ENCODE measurements around the gene CDKN2B-AS1.
A peak's percentile ranks its signal among the peaks of the same experiment; 100 is the strongest.

The CDKN2B-AS1 gene

DNA sequence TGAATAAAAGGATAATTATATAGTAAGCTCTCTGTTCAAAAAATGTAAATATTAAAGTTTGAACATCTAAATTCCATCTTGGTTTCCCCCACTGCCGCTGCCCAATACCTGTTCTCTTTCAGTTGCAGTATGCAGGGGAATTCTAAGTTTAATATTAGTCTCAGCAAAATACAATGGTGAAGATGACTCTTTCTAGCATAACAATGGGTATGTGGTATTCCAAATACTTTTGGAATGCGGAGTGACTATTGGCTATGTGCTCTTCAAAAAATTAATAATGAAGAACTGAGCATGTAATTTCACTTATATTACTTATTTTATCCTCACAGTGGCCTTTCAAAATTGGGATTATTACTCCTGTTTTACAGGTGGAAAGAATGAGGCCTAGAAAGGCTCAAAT is 3.4 kb downstream of the CDKN2B-AS1 start:
- DNase-seq (ENCODE audit: extremely low spot score): no peak
- ChIA-PET CTCF (interaction anchor here (1.2 to 9.3 kb wide), 3 partner anchors 10 to 186 kb away, joined by 4 to 95 read pairs (median 4); partner anchors contain the start of gene CDKN2B), POLR2A (no interaction called here)
- TF ChIP-seq, protein P1, sequence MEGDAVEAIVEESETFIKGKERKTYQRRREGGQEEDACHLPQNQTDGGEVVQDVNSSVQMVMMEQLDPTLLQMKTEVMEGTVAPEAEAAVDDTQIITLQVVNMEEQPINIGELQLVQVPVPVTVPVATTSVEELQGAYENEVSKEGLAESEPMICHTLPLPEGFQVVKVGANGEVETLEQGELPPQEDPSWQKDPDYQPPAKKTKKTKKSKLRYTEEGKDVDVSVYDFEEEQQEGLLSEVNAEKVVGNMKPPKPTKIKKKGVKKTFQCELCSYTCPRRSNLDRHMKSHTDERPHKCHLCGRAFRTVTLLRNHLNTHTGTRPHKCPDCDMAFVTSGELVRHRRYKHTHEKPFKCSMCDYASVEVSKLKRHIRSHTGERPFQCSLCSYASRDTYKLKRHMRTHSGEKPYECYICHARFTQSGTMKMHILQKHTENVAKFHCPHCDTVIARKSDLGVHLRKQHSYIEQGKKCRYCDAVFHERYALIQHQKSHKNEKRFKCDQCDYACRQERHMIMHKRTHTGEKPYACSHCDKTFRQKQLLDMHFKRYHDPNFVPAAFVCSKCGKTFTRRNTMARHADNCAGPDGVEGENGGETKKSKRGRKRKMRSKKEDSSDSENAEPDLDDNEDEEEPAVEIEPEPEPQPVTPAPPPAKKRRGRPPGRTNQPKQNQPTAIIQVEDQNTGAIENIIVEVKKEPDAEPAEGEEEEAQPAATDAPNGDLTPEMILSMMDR (IDR thresholded peaks at IDR 0.05; ENCODE audit: control extremely low read depth, extremely low read depth, low read depth, missing control alignments): no peak

DNA sequence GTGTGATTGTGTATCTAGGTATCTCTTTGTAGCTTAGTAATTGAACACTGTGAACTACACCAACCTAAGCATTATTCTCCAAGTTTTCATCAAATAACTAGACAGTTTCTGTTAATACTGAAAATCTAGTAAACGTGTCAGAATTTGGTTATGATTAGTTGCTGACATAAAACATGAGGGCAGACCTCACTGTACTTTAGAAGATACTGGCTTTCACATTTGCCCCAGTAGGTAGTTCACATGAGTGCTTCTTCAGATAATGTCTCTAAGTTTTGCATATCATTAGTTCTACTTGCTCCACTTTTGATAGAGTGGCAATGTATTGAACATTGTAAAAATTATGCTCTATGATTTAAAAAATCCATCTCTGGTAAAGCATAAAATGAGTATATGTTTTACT is 7.4 kb downstream of the CDKN2B-AS1 start:
- no peak for DNase-seq (ENCODE audit: extremely low spot score)
- POLR2A ChIA-PET: no interaction called here
- TF ChIP-seq, protein P1 (IDR thresholded peaks at IDR 0.05; ENCODE audit: control extremely low read depth, extremely low read depth, low read depth, missing control alignments): no peak
- CTCF ChIA-PET: interaction anchor here (0.9 to 3.5 kb wide), 4 partner anchors 9 to 200 kb away, joined by 4 to 13 read pairs (median 8); partner anchors contain the start of gene MTAP

DNA sequence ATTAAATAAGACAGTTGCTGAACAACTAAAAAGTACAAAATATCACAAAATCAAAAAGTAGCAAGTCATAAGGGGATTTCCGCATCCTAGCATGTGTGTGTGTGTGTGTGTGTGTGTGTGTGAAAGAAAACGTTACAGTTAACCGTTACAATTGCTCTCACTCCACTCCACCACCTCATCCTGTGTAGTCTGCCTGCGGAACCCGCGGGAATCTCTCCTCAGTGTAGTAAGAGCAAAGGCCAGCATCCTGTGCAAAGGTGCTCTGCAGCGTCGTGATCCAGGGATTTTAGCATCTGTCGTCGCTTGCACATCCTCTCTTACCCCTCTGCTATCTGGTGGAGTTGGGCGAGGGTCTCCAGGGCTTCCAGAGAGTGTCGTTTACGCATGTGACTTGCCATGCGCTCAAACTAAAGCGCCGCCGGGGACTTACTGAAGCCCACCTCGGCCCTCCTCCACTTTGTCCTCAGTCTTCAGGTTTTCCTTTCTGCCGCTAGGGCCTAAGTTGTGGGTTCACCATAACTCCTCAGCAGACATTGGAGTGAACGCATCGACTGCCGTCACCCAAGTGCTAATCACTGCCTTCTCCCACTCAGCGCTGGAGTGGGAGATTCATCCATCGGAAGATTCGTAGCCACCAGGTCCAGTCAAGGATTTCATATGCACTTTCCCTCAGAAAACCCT is 10.6 kb downstream of the CDKN2B-AS1 start:
- ChIA-PET CTCF (no interaction called here), POLR2A (no interaction called here)
- TF ChIP-seq, protein P1 (IDR thresholded peaks at IDR 0.05; ENCODE audit: control extremely low read depth, extremely low read depth, low read depth, missing control alignments): no peak
- no peak for DNase-seq (ENCODE audit: extremely low spot score)

DNA sequence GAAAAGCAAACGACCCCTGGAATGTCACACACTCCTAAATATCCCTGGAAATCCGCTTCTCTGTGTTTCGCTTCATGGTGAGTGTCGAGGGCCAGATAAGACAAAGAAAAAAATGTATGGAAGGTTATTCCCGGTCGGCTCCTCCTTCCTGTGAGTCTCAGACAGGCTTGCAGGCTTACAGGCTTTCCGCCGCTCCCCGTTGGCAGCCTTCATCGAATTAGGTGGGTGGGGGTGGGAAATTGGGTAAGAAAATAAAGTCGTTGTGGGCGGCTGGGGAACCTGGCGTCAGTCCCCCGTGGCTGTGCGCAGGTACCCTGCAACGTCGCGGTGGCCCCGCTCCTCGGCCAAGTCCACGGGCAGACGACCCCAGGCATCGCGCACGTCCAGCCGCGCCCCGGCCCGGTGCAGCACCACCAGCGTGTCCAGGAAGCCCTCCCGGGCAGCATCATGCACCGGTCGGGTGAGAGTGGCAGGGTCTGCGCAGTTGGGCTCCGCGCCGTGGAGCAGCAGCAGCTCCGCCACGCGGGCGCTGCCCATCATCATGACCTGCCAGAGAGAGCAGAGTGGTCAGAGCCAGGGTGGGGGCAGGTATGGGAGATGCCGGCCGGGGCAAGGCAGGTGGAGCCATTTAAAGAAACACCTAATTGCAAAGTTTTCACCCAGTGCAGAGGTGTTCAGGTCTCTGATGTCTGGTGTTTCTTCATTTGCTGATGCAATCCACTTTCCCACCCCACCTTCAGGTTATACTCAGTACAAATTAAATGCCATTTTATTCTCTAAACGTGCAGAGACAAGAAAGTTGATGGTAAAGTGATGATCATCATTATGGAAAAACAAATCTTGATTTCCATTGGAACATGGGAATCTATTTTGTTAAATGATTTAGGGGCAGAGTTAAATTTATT is 11.4 kb downstream of the CDKN2B-AS1 start:
- CTCF ChIA-PET: interaction anchor here (3.1 to 8.8 kb wide), 3 partner anchors 12 to 195 kb away, joined by 27 to 142 read pairs (median 95); partner anchors contain the start of genes CDKN2A and CDKN2B-AS1
- POLR2A ChIA-PET: no interaction called here
- DNase-seq (ENCODE audit: extremely low spot score): no peak
- TF ChIP-seq, protein P1 (IDR thresholded peaks at IDR 0.05; ENCODE audit: control extremely low read depth, extremely low read depth, low read depth, missing control alignments): no peak

DNA sequence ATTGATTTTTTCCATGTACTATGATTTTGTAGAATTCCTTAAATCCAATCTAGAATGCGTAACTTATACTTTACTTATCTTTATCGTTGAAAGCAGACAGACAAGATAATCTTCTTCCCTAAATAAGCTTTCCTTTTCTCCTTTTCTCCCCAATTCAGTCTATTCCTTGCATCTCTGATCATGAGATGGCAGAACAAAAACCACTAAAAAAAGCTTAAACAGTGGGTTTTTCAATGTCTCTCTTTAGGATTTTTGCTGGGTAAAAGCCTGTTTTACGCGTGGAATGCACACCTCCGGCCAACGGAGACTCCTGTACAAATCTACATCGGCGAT is 13.8 kb downstream of the CDKN2B-AS1 start:
- POLR2A ChIA-PET: no interaction called here
- TF ChIP-seq, protein P1 (IDR thresholded peaks at IDR 0.05; ENCODE audit: control extremely low read depth, extremely low read depth, low read depth, missing control alignments): no peak
- no peak for DNase-seq (ENCODE audit: extremely low spot score)
- CTCF ChIA-PET: interaction anchor here (0.7 to 8.8 kb wide), 46 partner anchors 8 to 236 kb away, joined by 3 to 142 read pairs (median 6); partner anchors contain the start of genes CDKN2A and CDKN2B-AS1

DNA sequence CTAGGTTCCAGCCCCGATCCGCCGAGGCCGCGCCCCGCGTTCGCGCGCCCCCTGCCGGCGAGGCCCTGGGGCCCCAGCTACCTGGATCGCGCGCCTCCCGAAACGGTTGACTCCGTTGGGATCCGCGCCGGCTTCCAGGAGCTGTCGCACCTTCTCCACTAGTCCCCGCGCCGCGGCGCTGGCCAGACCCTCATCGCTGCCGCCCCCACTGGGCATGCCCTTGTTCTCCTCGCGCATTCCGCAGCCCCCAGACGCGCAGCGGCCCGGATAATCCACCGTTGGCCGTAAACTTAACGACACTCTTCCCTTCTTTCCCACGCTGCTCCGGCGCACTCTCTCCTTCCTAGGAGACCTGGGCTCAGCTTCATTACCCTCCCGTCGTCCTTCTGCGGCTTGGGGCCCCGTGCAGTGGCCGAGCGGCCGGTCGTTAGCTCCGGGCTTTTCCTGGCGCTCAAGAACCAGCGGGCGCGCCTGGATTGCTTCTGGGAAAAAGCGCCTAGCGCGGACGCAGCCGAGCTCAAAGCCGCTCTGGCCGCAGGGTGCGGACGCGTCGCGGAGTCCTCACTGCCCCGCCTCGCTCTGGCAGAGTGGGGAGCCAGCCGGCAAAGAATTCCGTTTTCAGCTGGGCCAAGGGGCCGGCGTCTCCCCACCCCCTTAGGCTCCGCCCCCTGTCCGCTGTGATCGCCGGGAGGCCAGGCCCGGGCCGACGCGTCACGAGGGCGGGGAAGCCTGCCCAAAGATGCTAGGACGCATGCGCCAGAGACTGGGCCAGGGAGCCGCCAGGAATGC is 14.3 kb downstream of the CDKN2B-AS1 start, which contains the start of gene CDKN2B:
CDKN2B (minus strand) TSS at position 589 of the 789 bp plus-strand sequence; CDS start at position 237, 352 bp downstream.
- ChIA-PET CTCF (interaction anchor here (0.6 to 8.8 kb wide), 48 partner anchors 9 to 730 kb away, joined by 3 to 142 read pairs (median 6); partner anchors contain the start of genes CDKN2A and CDKN2B-AS1), POLR2A (interaction anchor here (0.9 kb wide), 1 partner anchor 14 kb away, joined by 3 read pairs; the partner anchor contains the start of genes CDKN2A and CDKN2B-AS1)
- TF ChIP-seq, protein P1 (IDR thresholded peaks at IDR 0.05; ENCODE audit: control extremely low read depth, extremely low read depth, low read depth, missing control alignments): peak; percentile 91
- peak; percentile 91 for DNase-seq (ENCODE audit: extremely low spot score)

All from GM10248 (cell line).